Uterus (tissue), 2 donors: ENCODE data around the gene ZNF205.

Experiments
- POLR2A ChIP-seq, 2 donors: fragments of 450-650 bp; IDR thresholded peaks; one replicate each; pipeline ENCODE4 v1.6.1; 2016; ENCODE audit warnings: antibody characterized with exemption in 2 of 2, mild to moderate bottlenecking in 1 of 2, moderate library complexity in 1 of 2
- TF ChIP-seq, protein P1 (sequence below), 4 experiments: fragments of 200-600 bp in 2 of 4; fragments of 450-650 bp in 2 of 4; sonication (generic) in 2 of 4; IDR thresholded peaks; one replicate each; pipeline ENCODE4 v1.5.1; 2016 to 2019; ENCODE audit warnings: antibody characterized with exemption in 4 of 4, mild to moderate bottlenecking in 2 of 4, moderate library complexity in 1 of 4

DNA sequence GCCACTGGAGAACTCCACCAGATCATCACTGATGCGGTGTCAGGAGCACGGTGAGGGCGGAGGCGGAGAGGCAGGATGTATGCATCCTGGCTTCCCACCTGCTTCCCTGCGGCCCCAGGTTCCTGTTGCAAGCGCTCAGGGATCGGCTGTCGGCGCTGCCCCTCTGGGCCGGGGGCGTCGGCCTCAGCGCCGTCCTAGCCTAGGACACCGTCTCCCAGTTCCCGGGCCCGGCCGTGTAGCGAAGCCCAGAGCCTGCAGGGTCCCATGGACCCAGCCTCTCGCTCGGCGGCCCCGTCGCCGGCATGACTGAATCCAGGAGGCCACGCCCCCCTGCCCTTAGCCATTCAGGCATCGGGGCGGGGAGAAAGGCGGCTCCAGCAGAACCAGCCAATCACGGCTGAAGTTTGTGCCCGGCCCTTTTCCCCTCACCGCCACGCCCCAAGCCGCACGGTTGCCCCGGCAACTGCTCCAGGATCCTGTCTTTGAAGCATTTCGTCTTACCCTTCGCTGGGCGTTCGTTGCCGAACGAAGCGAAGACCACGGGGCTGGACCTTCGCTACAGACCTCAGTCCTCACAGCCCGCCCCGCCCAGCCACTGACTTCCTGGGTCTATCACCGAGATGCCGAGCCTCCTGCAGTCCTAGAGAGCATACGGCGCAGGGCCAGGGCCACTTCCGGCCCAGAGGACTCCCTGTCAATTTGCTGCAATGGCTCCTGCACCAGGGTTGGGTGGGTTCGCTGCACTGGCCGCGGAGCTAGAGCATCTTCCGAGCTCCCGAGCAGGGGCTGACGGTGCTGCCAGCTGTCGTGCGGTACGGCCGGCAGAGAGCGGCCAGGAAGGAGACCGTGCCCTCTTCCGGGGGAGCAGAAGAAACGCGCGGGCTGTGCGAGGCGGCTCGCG lies 11.8 kb downstream of the ZNF205 start:
- TF ChIP-seq, protein P1, sequence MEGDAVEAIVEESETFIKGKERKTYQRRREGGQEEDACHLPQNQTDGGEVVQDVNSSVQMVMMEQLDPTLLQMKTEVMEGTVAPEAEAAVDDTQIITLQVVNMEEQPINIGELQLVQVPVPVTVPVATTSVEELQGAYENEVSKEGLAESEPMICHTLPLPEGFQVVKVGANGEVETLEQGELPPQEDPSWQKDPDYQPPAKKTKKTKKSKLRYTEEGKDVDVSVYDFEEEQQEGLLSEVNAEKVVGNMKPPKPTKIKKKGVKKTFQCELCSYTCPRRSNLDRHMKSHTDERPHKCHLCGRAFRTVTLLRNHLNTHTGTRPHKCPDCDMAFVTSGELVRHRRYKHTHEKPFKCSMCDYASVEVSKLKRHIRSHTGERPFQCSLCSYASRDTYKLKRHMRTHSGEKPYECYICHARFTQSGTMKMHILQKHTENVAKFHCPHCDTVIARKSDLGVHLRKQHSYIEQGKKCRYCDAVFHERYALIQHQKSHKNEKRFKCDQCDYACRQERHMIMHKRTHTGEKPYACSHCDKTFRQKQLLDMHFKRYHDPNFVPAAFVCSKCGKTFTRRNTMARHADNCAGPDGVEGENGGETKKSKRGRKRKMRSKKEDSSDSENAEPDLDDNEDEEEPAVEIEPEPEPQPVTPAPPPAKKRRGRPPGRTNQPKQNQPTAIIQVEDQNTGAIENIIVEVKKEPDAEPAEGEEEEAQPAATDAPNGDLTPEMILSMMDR (IDR thresholded peaks at IDR 0.05): peak in 2 of 4 experiments; percentile 5 to 19
- TF ChIP-seq POLR2A (IDR thresholded peaks at IDR 0.05): peak in 1 of 2 donors; percentile 35
